Smooth muscle cell of trachea (primary cell): ENCODE measurements around the gene GGT5. TPM values are rescaled to one million over a fixed set of nuclear protein-coding genes. Genes with fewer than 3 reads are reported as not detected.

Experiments
- total RNA-seq: library from RNA; depleted of rRNA; stranded (reverse); fragments of >200 nt; gene quantifications from 2 replicates; pipeline ENCODE4 v1.2.1, GENCODE V29; 2014

The GGT5 gene, protein sequence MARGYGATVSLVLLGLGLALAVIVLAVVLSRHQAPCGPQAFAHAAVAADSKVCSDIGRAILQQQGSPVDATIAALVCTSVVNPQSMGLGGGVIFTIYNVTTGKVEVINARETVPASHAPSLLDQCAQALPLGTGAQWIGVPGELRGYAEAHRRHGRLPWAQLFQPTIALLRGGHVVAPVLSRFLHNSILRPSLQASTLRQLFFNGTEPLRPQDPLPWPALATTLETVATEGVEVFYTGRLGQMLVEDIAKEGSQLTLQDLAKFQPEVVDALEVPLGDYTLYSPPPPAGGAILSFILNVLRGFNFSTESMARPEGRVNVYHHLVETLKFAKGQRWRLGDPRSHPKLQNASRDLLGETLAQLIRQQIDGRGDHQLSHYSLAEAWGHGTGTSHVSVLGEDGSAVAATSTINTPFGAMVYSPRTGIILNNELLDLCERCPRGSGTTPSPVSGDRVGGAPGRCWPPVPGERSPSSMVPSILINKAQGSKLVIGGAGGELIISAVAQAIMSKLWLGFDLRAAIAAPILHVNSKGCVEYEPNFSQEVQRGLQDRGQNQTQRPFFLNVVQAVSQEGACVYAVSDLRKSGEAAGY
- total RNA-seq: 1.2 and 2.2 TPM in 2 replicates

DNA sequence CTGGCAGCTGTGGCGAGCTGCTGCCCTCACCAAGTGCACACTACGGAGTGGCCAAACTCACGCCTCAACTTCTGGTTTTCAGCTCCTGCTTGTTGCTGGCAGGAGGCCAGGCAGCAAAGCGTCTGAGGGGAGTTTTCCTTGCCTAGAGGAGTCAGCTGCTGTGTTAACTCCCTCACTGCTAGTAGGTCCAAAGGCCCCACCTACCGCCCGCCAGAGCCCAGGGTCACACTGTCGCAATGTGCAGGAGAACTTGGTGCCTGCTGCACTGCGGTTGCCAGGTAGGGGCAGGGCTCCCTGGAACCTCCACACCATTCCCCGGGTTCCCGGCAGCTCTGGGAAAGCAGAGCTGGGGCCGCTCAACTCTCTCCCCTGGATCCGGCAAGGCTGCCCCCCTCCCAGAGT, at the start of gene GGT5:
GGT5 (minus strand) TSS at position 53 of the 402 bp plus-strand sequence. CDS start 357 bp downstream, outside the sequence.

GRCh38 chr22:24270556-24271385, 25.9 kb upstream of the GGT5 start, which contains the start of gene SPECC1L:
Gene SPECC1L (plus strand): TSS chr22:24270831. CDS start chr22:24302232, 31,401 bp downstream.

GRCh38 chr22:24181088-24181995, 63.5 kb downstream of the GGT5 start, which contains the start of gene SUSD2:
Gene SUSD2 (plus strand): TSS chr22:24181487. CDS start chr22:24181520, 33 bp downstream.

Other genes starting within 250 kb of the GGT5 start
- gene GSTT4, start 239.6 kb downstream of the GGT5 start, total RNA-seq: not detected in 2 replicates
- 54.4 and 63.5 TPM in 2 replicates for gene CABIN1, start 233.8 kb downstream of the GGT5 start, total RNA-seq
- gene SUSD2, start 63.6 kb downstream of the GGT5 start, total RNA-seq: 2.6 and 7.4 TPM in 2 replicates
- gene SPECC1L, start 25.7 kb upstream of the GGT5 start, total RNA-seq: 36.4 and 37.9 TPM in 2 replicates
- 1.2 TPM in 2 replicates for gene ADORA2A, start 182.5 kb upstream of the GGT5 start, total RNA-seq